Measurements from ENCODE around the gene RFPL1.

DNA sequence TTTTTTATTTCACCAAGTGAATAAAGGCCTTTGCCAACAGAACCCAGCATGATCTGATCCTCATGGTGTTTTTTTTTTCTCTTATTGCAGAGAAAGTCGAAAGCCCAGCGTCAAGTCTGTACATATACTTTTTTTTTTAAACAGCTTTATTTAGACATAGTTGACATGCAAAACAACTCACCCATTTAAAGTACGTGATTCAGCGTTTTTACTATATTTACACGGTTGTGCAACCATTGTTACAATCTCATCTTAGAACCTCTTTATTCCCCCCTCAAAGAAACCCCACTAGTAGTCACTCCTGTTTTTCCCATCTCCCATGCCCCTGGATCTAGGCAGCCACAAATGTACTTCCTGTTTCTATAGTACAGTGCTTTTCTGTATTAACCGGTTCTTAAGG is 29.4 kb upstream of the RFPL1 start:
- TF ChIP-seq, protein P1, sequence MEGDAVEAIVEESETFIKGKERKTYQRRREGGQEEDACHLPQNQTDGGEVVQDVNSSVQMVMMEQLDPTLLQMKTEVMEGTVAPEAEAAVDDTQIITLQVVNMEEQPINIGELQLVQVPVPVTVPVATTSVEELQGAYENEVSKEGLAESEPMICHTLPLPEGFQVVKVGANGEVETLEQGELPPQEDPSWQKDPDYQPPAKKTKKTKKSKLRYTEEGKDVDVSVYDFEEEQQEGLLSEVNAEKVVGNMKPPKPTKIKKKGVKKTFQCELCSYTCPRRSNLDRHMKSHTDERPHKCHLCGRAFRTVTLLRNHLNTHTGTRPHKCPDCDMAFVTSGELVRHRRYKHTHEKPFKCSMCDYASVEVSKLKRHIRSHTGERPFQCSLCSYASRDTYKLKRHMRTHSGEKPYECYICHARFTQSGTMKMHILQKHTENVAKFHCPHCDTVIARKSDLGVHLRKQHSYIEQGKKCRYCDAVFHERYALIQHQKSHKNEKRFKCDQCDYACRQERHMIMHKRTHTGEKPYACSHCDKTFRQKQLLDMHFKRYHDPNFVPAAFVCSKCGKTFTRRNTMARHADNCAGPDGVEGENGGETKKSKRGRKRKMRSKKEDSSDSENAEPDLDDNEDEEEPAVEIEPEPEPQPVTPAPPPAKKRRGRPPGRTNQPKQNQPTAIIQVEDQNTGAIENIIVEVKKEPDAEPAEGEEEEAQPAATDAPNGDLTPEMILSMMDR (IDR thresholded peaks at IDR 0.05) = no peak
- no peak for TF ChIP-seq POLR2A (IDR thresholded peaks at IDR 0.05)
- no peak for TF ChIP-seq EP300 (IDR thresholded peaks at IDR 0.05)
- no peak for TF ChIP-seq POLR2AphosphoS5 (IDR thresholded peaks at IDR 0.05)

All from gastroesophageal sphincter (tissue), 3 donors.